ENCODE measurements around the gene TMIE. TPM values are rescaled to one million over a fixed set of nuclear protein-coding genes. Genes with fewer than 3 reads are reported as not detected.

TMIE gene
- total RNA-seq, 1 donor, result not detected

GRCh38 chr3:46708401-46709156 is 7.4 kb downstream of the TMIE start:
- no peak for DNase-seq (ENCODE audit: low read depth)
- TF ChIP-seq CTCF (IDR thresholded peaks at IDR 0.05; ENCODE audit: insufficient read depth, low read depth, low read length), result no peak
- no peak overlapping the region for H3K4me3 ChIP-seq (ENCODE audit: low read depth, low read length)

- no peak for DNase-seq (ENCODE audit: low read depth)
- no peak overlapping the region for H3K4me3 ChIP-seq (ENCODE audit: low read depth, low read length)
- no peak for TF ChIP-seq CTCF (IDR thresholded peaks at IDR 0.05; ENCODE audit: insufficient read depth, low read depth, low read length)
Measured at GRCh38 chr3:46709157-46709654, 8.0 kb downstream of the TMIE start.

GRCh38 chr3:46709721-46710120 is 8.5 kb downstream of the TMIE start:
- no peak for TF ChIP-seq CTCF (IDR thresholded peaks at IDR 0.05; ENCODE audit: insufficient read depth, low read depth, low read length)
- H3K4me3 ChIP-seq (ENCODE audit: low read depth, low read length), result no peak overlapping the region
- DNase-seq (ENCODE audit: low read depth), result no peak

GRCh38 chr3:46710229-46710628 is 9.0 kb downstream of the TMIE start:
- TF ChIP-seq CTCF (IDR thresholded peaks at IDR 0.05; ENCODE audit: insufficient read depth, low read depth, low read length), result no peak
- H3K4me3 ChIP-seq (ENCODE audit: low read depth, low read length), result no peak overlapping the region
- DNase-seq (ENCODE audit: low read depth), result no peak

- TF ChIP-seq CTCF (IDR thresholded peaks at IDR 0.05; ENCODE audit: insufficient read depth, low read depth, low read length), result no peak
- DNase-seq (ENCODE audit: low read depth), result no peak
- no peak overlapping the region for H3K4me3 ChIP-seq (ENCODE audit: low read depth, low read length)
Measured at GRCh38 chr3:46710671-46711295, 9.6 kb downstream of the TMIE start.

- no peak for TF ChIP-seq CTCF (IDR thresholded peaks at IDR 0.05; ENCODE audit: insufficient read depth, low read depth, low read length)
- no peak for DNase-seq (ENCODE audit: low read depth)
- no peak overlapping the region for H3K4me3 ChIP-seq (ENCODE audit: low read depth, low read length)
Measured at GRCh38 chr3:46711305-46711704, 10.1 kb downstream of the TMIE start.

All from fibroblast of villous mesenchyme (primary cell).